22Rv1 (cell line): Measurements from ENCODE around the gene EIF6.

Experiments
- CTCF ChIP-seq: fragments of 450-650 bp; IDR thresholded peaks from 2 replicates; pipeline ENCODE4 v1.5.1; 2017; ENCODE audit warnings: mild to moderate bottlenecking
- ZFX ChIP-seq: fragments of 450-650 bp; IDR thresholded peaks from 2 replicates; pipeline ENCODE4 v1.6.1; 2017; ENCODE audit warnings: antibody characterized with exemption, borderline replicate concordance

- TF ChIP-seq CTCF (no peak), ZFX (no peak)
Observed at GRCh38 chr20:35263532-35264341, 20.8 kb downstream of the EIF6 start.
